Keratinocyte (primary cell): ENCODE data around the gene BEST1. TPM values are rescaled to one million over a fixed set of nuclear protein-coding genes. Genes with fewer than 3 reads are reported as not detected.
"Not testable (repeated sequence)": the region's sequence is repeated elsewhere in the genome, so short reads cannot be mapped to it uniquely, and the experiment has no call there.

Experiments
- DNase-seq: peaks from one replicate; pipeline ENCODE4 v3.0.0-alpha.2; 2011; ENCODE audit warnings: low read depth, missing footprints, low spot score
- FAIRE-seq: peaks from 2 replicates; lab custom pipeline; 2011; peaks lifted over from hg19 to GRCh38; lab: Jason Lieb, UNC
- H2AFZ ChIP-seq: 2 replicates; pipeline ENCODE4 v1.6.0; 2012; ENCODE audit warnings: low read length, control low read depth, inconsistent platforms; ENCODE audit not compliant: control insufficient read depth
- H3K27ac ChIP-seq: 2 replicates; pipeline ENCODE4 v1.5.1; 2011; ENCODE audit warnings: low read length; ENCODE audit not compliant: control insufficient read depth, insufficient read depth
- H3K27me3 ChIP-seq: 3 replicates; pipeline ENCODE4 v1.6.0; 2011; ENCODE audit warnings: low read length; ENCODE audit not compliant: control insufficient read depth, insufficient read depth; ENCODE audit errors: extremely low read depth
- H3K36me3 ChIP-seq, 2 experiments: 2 replicates in 1 of 2; 3 replicates in 1 of 2; pipeline ENCODE4 v1.5.1; 2011; ENCODE audit warnings: low read length in 2 of 2, mild to moderate bottlenecking in 1 of 2; ENCODE audit not compliant: control insufficient read depth in 2 of 2, insufficient read depth in 2 of 2; ENCODE audit errors: extremely low read depth in 1 of 2
- H3K4me1 ChIP-seq: 3 replicates; pipeline ENCODE4 v1.5.1; 2011; ENCODE audit warnings: low read length; ENCODE audit not compliant: control insufficient read depth, insufficient read depth; ENCODE audit errors: extremely low read depth
- H3K4me2 ChIP-seq: 3 replicates; pipeline ENCODE4 v1.6.0; 2011; ENCODE audit warnings: low read depth, low read length; ENCODE audit not compliant: control insufficient read depth, insufficient read depth; ENCODE audit errors: extremely low read depth
- H3K4me3 ChIP-seq, 3 experiments: fragments of 200-600 bp in 1 of 3; sonication (generic) in 1 of 3; 2 replicates in 2 of 3; 3 replicates in 1 of 3; pipeline ENCODE4 v1.5.1; 2011 to 2016; ENCODE audit warnings: low read length in 3 of 3, mild to moderate bottlenecking in 3 of 3, control low read depth in 2 of 3, inconsistent platforms in 1 of 3, low read depth in 1 of 3, mixed read lengths in 1 of 3, mixed run types in 1 of 3, moderate library complexity in 1 of 3; ENCODE audit not compliant: control insufficient read depth in 2 of 3, insufficient read depth in 2 of 3; ENCODE audit errors: extremely low read depth in 1 of 3
- H3K79me2 ChIP-seq: 2 replicates; pipeline ENCODE4 v1.6.0; 2012; ENCODE audit warnings: low read length; ENCODE audit not compliant: control insufficient read depth, insufficient read depth
- H3K9ac ChIP-seq: 3 replicates; pipeline ENCODE4 v1.6.0; 2011; ENCODE audit warnings: low read length; ENCODE audit not compliant: control insufficient read depth, insufficient read depth; ENCODE audit errors: extremely low read depth
- H3K9me1 ChIP-seq: 3 replicates; pipeline ENCODE4 v1.6.0; 2011; ENCODE audit warnings: low read length; ENCODE audit not compliant: control insufficient read depth, insufficient read depth; ENCODE audit errors: extremely low read depth
- H3K9me3 ChIP-seq: 2 replicates; pipeline ENCODE4 v1.5.1; 2012; ENCODE audit warnings: low read depth, low read length; ENCODE audit not compliant: control insufficient read depth
- H4K20me1 ChIP-seq: 3 replicates; pipeline ENCODE4 v1.6.0; 2011; ENCODE audit warnings: low read length; ENCODE audit not compliant: control insufficient read depth, insufficient read depth; ENCODE audit errors: extremely low read depth
- CTCF ChIP-seq, 3 experiments: IDR thresholded peaks in 1 of 3; conservative IDR thresholded peaks in 1 of 3; optimal IDR thresholded peaks in 1 of 3; 2 replicates in 2 of 3; 3 replicates in 1 of 3; pipeline versions ENCODE3 to v1.5.1; 2011; ENCODE audit warnings: low read length in 3 of 3, mild to moderate bottlenecking in 3 of 3, moderate library complexity in 2 of 3, control low read depth in 1 of 3, inconsistent platforms in 1 of 3; ENCODE audit not compliant: insufficient read depth in 2 of 3; ENCODE audit errors: extremely low read depth in 1 of 3
- EZH2 ChIP-seq: IDR thresholded peaks from one replicate; pipeline ENCODE4 v1.6.1; 2012; ENCODE audit warnings: inconsistent platforms, mild to moderate bottlenecking, low read length, moderate library complexity
- dilution Hi-C: fragments of 300-500 bp; cut with MboI; formaldehyde crosslinking; loops from one replicate; pipeline ENCODE4 v1.7.0; 2020; ENCODE audit warnings: low sequenced_read_pairs; ENCODE audit not compliant: extremely low pct_ligation_motif_present
- polyA plus RNA-seq, 5 experiments: library from polyadenylated mRNA; depleted of rRNA in 3 of 5; stranded (reverse) in 3 of 5; stranded (forward) in 1 of 5; unstranded in 1 of 5; fragments of >200 nt; gene quantifications; 1 replicate in 1 of 5; 2 replicates in 3 of 5; 3 replicates in 1 of 5; pipeline versions ENCODE4 v1.2.1 to v1.2.3, GENCODE V29; 2011 to 2012; ENCODE audit warnings: missing spikeins in 2 of 5, low read depth in 1 of 5, low replicate concordance in 1 of 5

The BEST1 gene
- polyA plus RNA-seq, 1 donor (not counting 4 experiments of a cell fraction or from before 2014, with no cell fraction given) = 0.13 TPM

DNA sequence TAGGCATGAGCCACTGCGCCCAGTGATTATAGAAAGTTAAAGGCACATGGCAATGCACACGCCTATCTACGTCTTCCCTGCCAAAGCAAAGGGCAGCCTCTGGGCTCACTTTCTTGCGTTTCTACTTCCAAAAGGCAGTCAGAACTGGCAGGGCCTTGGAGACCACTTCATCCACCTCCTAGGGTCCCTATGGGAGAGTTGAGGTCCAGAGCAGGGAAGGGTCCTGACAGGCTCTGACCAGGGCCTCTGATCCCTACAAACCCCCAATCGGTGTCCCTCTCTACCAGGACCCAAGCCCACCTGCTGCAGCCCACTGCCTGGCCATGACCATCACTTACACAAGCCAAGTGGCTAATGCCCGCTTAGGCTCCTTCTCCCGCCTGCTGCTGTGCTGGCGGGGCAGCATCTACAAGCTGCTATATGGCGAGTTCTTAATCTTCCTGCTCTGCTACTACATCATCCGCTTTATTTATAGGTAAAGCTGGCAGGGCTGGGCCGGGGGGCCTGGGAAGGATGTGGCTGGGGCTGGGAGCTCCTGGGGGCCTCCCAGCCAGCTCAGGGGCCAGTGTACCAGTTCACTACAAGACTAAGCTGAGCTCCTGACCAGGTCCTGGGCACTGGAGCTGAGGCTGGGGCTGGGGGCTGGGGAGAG is 1.5 kb downstream of the BEST1 start:
- dilution Hi-C loops = no loop called here
- no peaks in the 10 kb centered on the region for H3K4me1 ChIP-seq

GRCh38 chr11:61952882-61953281 is 2.7 kb downstream of the BEST1 start:
- H3K79me2 ChIP-seq = no peaks in the 10 kb centered on the region
- no peaks in the 10 kb centered on the region for H4K20me1 ChIP-seq
- no peak for DNase-seq
- no peak overlapping the region for H3K9ac ChIP-seq
- no peaks in the 10 kb centered on the region for H3K9me1 ChIP-seq
- no peak overlapping the region for H3K4me3 ChIP-seq
- peaks cover 13% of the 10 kb centered on the region for H3K27me3 ChIP-seq
- no peak overlapping the region for H3K4me2 ChIP-seq
- no peaks in the 10 kb centered on the region for H3K9me3 ChIP-seq
- dilution Hi-C loops = no loop called here
- H3K36me3 ChIP-seq = peaks cover 0 to 2% of the 10 kb centered on the region in 2 experiments
- TF ChIP-seq EZH2 (no peak), CTCF (optimal IDR thresholded peaks at IDR 0.05 in 1 of 3, IDR thresholded peaks at IDR 0.05 in 1 of 3, conservative IDR thresholded peaks at IDR 0.05 in 1 of 3; ENCODE audit: extremely low read depth in 1 of 3, insufficient read depth in 2 of 3, low read length in 3 of 3) (no peak)
- H2AFZ ChIP-seq = no peak overlapping the region
- H3K27ac ChIP-seq = no peak overlapping the region
- FAIRE-seq = no peak
- no peaks in the 10 kb centered on the region for H3K4me1 ChIP-seq

More for the DNA sequence above, 1.5 kb downstream of the BEST1 start:
- Histone ChIP-seq H3K4me3 (no peak overlapping the region), H3K27me3 (peaks cover 13% of the 10 kb centered on the region), H3K9me1 (no peaks in the 10 kb centered on the region), H4K20me1 (no peaks in the 10 kb centered on the region), H3K27ac (no peak overlapping the region), H3K4me2 (no peak overlapping the region), H2AFZ (no peak overlapping the region), H3K79me2 (no peaks in the 10 kb centered on the region), H3K9me3 (no peaks in the 10 kb centered on the region), H3K36me3 (no peaks in the 10 kb centered on the region), H3K9ac (no peak overlapping the region)
- DNase-seq (no peak), FAIRE-seq (no peak)
- TF ChIP-seq EZH2 = no peak
- no peak for TF ChIP-seq CTCF (optimal IDR thresholded peaks at IDR 0.05 in 1 of 3, IDR thresholded peaks at IDR 0.05 in 1 of 3, conservative IDR thresholded peaks at IDR 0.05 in 1 of 3; ENCODE audit: extremely low read depth in 1 of 3, insufficient read depth in 2 of 3, low read length in 3 of 3)

DNA sequence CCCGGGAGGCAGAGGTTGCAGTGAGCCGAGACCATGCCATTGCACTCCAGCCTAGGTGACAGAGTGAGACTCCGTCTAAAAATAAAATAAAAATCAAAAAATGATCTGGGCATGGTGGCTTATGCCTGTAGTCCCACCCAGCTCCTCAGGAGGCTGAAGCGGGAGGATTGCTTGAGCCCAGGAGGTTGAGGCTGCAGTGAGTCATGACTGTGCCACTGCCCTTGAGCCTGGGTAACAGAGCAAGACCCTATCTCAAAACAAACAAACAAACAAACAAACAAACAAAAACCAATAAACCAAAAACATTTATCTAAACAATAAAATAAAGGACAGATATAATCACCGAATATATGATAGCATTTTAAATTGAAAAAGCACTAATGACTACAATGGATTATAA is 3.5 kb downstream of the BEST1 start:
- H3K4me1 ChIP-seq, H3K4me3 ChIP-seq, H3K79me2 ChIP-seq, H3K36me3 ChIP-seq, H3K9me1 ChIP-seq, H3K27ac ChIP-seq, H2AFZ ChIP-seq, H3K4me2 ChIP-seq, H3K9ac ChIP-seq, H3K9me3 ChIP-seq, FAIRE-seq, H4K20me1 ChIP-seq, dilution Hi-C loops, DNase-seq: not testable (repeated sequence)
- H3K27me3 ChIP-seq = peaks cover 13% of the 10 kb centered on the region
